Liver (tissue), 9 donors: ENCODE results near the gene TDRD7. TPM values are rescaled to one million over a fixed set of nuclear protein-coding genes. Genes with fewer than 3 reads are reported as not detected.

Experiments
- DNase-seq: peaks from one replicate; pipeline ENCODE4 v3.0.0-alpha.2; 2017; ENCODE audit warnings: low spot score
- H3K27ac ChIP-seq, 2 donors: one replicate each; pipeline ENCODE4 v1.7.0; 2013; ENCODE audit warnings: inconsistent platforms in 2 of 2, low read length in 2 of 2, control low read depth in 1 of 2, low read depth in 1 of 2, mild to moderate bottlenecking in 1 of 2
- H3K27me3 ChIP-seq, 4 donors: one replicate each; pipeline versions ENCODE4 v1.6.1 to v1.7.0; 2013; ENCODE audit warnings: low read length in 3 of 4, inconsistent platforms in 1 of 4, mild to moderate bottlenecking in 1 of 4, moderate library complexity in 1 of 4; ENCODE audit not compliant: control insufficient read depth in 4 of 4, insufficient read depth in 4 of 4
- H3K36me3 ChIP-seq, 4 donors: one replicate each; pipeline versions ENCODE4 v1.6.1 to v1.7.0; 2013; ENCODE audit warnings: low read length in 3 of 4, mild to moderate bottlenecking in 3 of 4, low read depth in 1 of 4, moderate library complexity in 1 of 4; ENCODE audit not compliant: control insufficient read depth in 4 of 4, insufficient read depth in 3 of 4
- H3K4me1 ChIP-seq, 4 donors: one replicate each; pipeline versions ENCODE4 v1.6.1 to v1.7.0; 2013; ENCODE audit warnings: low read length in 3 of 4, mild to moderate bottlenecking in 3 of 4, moderate library complexity in 1 of 4; ENCODE audit not compliant: control insufficient read depth in 4 of 4, insufficient read depth in 4 of 4
- H3K4me3 ChIP-seq, 3 donors: one replicate each; pipeline versions ENCODE4 v1.6.1 to v1.7.0; 2013; ENCODE audit warnings: low read length in 3 of 3, control low read depth in 1 of 3, low read depth in 1 of 3, mild to moderate bottlenecking in 1 of 3
- H3K9ac ChIP-seq, 2 donors: one replicate each; pipeline ENCODE4 v1.7.0; 2013; ENCODE audit warnings: low read length in 2 of 2, mild to moderate bottlenecking in 2 of 2, moderate library complexity in 2 of 2, control low read depth in 1 of 2, low read depth in 1 of 2
- H3K9me3 ChIP-seq, 4 donors: one replicate each; pipeline versions ENCODE4 v1.6.1 to v1.7.0; 2013; ENCODE audit warnings: low read length in 3 of 4; ENCODE audit not compliant: control insufficient read depth in 4 of 4
- CTCF ChIP-seq: fragments of 150-350 bp; IDR thresholded peaks from 2 replicates; pipeline ENCODE4 v1.5.1; 2017; ENCODE audit warnings: improper control_type of control experiment, low read depth, low read length; ENCODE audit not compliant: missing input control
- EGR1 ChIP-seq, 2 donors: IDR thresholded peaks; 2 replicates each; pipeline ENCODE4 v1.6.1; 2016 to 2018; ENCODE audit warnings: antibody characterized with exemption in 2 of 2, low read depth in 2 of 2
- FOXA1 ChIP-seq: IDR thresholded peaks from 2 replicates; pipeline ENCODE4 v1.6.1; 2016; ENCODE audit warnings: antibody characterized with exemption
- FOXA2 ChIP-seq: IDR thresholded peaks from 2 replicates; pipeline ENCODE4 v1.6.1; 2016; ENCODE audit warnings: antibody characterized with exemption
- GABPA ChIP-seq, 2 donors: IDR thresholded peaks in 1 of 2; conservative IDR thresholded peaks in 1 of 2; 2 replicates each; pipeline ENCODE4 v1.6.1; 2016; ENCODE audit warnings: antibody characterized with exemption in 2 of 2, mild to moderate bottlenecking in 1 of 2, moderate library complexity in 1 of 2
- HNF4A ChIP-seq, 2 donors: conservative IDR thresholded peaks; 2 replicates each; pipeline ENCODE4 v1.6.1; 2016; ENCODE audit warnings: antibody characterized with exemption in 2 of 2, mild to moderate bottlenecking in 2 of 2
- HNF4G ChIP-seq: IDR thresholded peaks from 2 replicates; pipeline ENCODE4 v1.6.1; 2016; ENCODE audit warnings: antibody characterized with exemption
- JUND ChIP-seq, 2 donors: IDR thresholded peaks; 2 replicates each; pipeline ENCODE4 v1.6.1; 2016; ENCODE audit warnings: antibody characterized with exemption in 2 of 2
- NR2F2 ChIP-seq: IDR thresholded peaks from 2 replicates; pipeline ENCODE4 v1.6.1; 2016; ENCODE audit warnings: antibody characterized with exemption
- RAD21 ChIP-seq, 2 donors: IDR thresholded peaks; 2 replicates each; pipeline ENCODE4 v1.6.1; 2016; ENCODE audit warnings: antibody characterized with exemption in 2 of 2, mild to moderate bottlenecking in 2 of 2
- REST ChIP-seq: IDR thresholded peaks from 2 replicates; pipeline ENCODE4 v1.6.1; 2016; ENCODE audit warnings: antibody characterized with exemption, mild to moderate bottlenecking
- RXRA ChIP-seq, 2 donors: IDR thresholded peaks; 2 replicates each; pipeline ENCODE4 v1.6.1; 2017 to 2018; ENCODE audit warnings: antibody characterized with exemption in 2 of 2, mild to moderate bottlenecking in 1 of 2
- SP1 ChIP-seq: IDR thresholded peaks from 2 replicates; pipeline ENCODE4 v1.6.1; 2018; ENCODE audit warnings: antibody characterized with exemption, mild to moderate bottlenecking
- TAF1 ChIP-seq: conservative IDR thresholded peaks from 2 replicates; pipeline ENCODE4 v1.6.1; 2016; ENCODE audit warnings: antibody characterized with exemption, mild to moderate bottlenecking
- YY1 ChIP-seq: IDR thresholded peaks from 2 replicates; pipeline ENCODE4 v1.6.1; 2016; ENCODE audit warnings: antibody characterized with exemption, mild to moderate bottlenecking
- WGBS: extraction: QIAGEN DNeasy Blood & Tissue Kit; methylation state at CpG from one replicate; pipeline ENCODE4 v1.1.7; 2013; 5-methylcytosine and 5-hydroxymethylcytosine counted together
- polyA plus RNA-seq, 2 donors: library from polyadenylated mRNA; stranded (reverse) in 1 of 2; unstranded in 1 of 2; fragments of 200-250 nt in 1 of 2; fragments of >200 nt in 1 of 2; fragmentation: Nextera tagmentation in 1 of 2; extraction: Ambion mirVana in 1 of 2; gene quantifications; one replicate each; pipeline versions ENCODE4 v1.2.1 to v1.2.3, GENCODE V29; 2013 to 2015
- total RNA-seq, 2 donors: library from RNA; depleted of rRNA; stranded (reverse); fragments of >200 nt; gene quantifications; one replicate each; pipeline ENCODE4 v1.2.3, GENCODE V29; 2014
- TF ChIP-seq, protein P1 (sequence below): IDR thresholded peaks from 2 replicates; pipeline ENCODE4 v1.6.1; 2016; ENCODE audit warnings: antibody characterized with exemption
- TF ChIP-seq, protein P2 (sequence below): IDR thresholded peaks from 2 replicates; pipeline ENCODE4 v1.6.1; 2016; ENCODE audit warnings: antibody characterized with exemption
- TF ChIP-seq, protein P3 (sequence below): IDR thresholded peaks from 2 replicates; pipeline ENCODE4 v1.6.1; 2016; ENCODE audit warnings: antibody characterized with exemption
- donor health status: healthy.
- donor health status: healthy.
- donor health status: healthy.
- donor health status: healthy.
- donor health status: healthy.

Gene TDRD7
- total and polyA plus RNA-seq, 4 donors = 3.6 to 6.9 (median 5.4) TPM

- TF ChIP-seq REST (no peak), FOXA2 (no peak), RXRA (IDR thresholded peaks at IDR 0.05) (no peak), EGR1 (IDR thresholded peaks at IDR 0.05; ENCODE audit: low read depth in 2 of 2) (no peak)
Observed at GRCh38 chr9:97374811-97375210, 37.1 kb upstream of the TDRD7 start (continued).

DNA sequence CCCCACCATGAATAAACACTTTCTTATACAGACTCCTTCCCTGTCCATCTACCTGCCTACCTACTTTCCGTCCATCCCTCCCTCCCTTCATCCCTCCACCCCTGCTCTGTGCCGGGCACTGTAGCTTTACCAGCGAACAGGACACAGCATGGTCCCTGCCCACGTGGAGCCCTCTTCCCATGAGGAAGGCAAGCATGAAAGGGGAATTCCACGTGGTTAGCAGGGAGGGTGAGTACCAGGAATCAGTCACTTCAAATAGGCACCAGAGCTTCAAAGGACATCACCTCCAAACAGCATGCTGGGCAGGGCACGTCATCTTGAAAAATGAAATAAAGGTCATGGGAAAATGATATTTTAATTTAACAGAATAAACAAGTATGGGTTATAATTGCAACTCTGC lies 35.0 kb upstream of the TDRD7 start:
- Histone ChIP-seq H3K27me3 (no peaks in the 10 kb centered on the region), H3K9ac (no peak overlapping the region), H3K4me1 (peaks cover 0 to 7% (median 4%) of the 10 kb centered on the region in 4 donors), H3K27ac (no peak overlapping the region), H3K36me3 (peaks cover 0 to 2% (median under 1%) of the 10 kb centered on the region in 4 donors), H3K4me3 (no peak overlapping the region), H3K9me3 (no peaks in the 10 kb centered on the region)
- TF ChIP-seq GABPA (IDR thresholded peaks at IDR 0.05 in 1 of 2, conservative IDR thresholded peaks at IDR 0.05 in 1 of 2) (no peak), HNF4A (conservative IDR thresholded peaks at IDR 0.05) (no peak), SP1 (no peak), TAF1 (no peak), NR2F2 (no peak), HNF4G (no peak), JUND (IDR thresholded peaks at IDR 0.05) (no peak), RXRA (IDR thresholded peaks at IDR 0.05) (no peak)
- no peak for DNase-seq
- 82% methylated on average over 6 of the region's 6 CpGs for WGBS

GRCh38 chr9:97382099-97382718 lies 29.7 kb upstream of the TDRD7 start:
- Histone ChIP-seq H3K27ac (peak overlapping the region; percentile 90 to 93), H3K4me3 (peak overlapping the region in 2 of 3 donors; percentile 16 to 54), H3K9ac (peak overlapping the region; percentile 53 to 64), H3K9me3 (no peaks in the 10 kb centered on the region), H3K4me1 (peaks cover 1 to 24% (median 15%) of the 10 kb centered on the region in 4 donors), H3K27me3 (no peaks in the 10 kb centered on the region), H3K36me3 (no peaks in the 10 kb centered on the region)
- DNase-seq = no peak
- 26% methylated on average over 2 of the region's 2 CpGs for WGBS
- TF ChIP-seq, protein P1, sequence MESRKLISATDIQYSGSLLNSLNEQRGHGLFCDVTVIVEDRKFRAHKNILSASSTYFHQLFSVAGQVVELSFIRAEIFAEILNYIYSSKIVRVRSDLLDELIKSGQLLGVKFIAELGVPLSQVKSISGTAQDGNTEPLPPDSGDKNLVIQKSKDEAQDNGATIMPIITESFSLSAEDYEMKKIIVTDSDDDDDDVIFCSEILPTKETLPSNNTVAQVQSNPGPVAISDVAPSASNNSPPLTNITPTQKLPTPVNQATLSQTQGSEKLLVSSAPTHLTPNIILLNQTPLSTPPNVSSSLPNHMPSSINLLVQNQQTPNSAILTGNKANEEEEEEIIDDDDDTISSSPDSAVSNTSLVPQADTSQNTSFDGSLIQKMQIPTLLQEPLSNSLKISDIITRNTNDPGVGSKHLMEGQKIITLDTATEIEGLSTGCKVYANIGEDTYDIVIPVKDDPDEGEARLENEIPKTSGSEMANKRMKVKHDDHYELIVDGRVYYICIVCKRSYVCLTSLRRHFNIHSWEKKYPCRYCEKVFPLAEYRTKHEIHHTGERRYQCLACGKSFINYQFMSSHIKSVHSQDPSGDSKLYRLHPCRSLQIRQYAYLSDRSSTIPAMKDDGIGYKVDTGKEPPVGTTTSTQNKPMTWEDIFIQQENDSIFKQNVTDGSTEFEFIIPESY = no peak
- TF ChIP-seq NR2F2 = peak; percentile 49
- TF ChIP-seq EGR1 (IDR thresholded peaks at IDR 0.05; ENCODE audit: low read depth in 2 of 2) = no peak
- TF ChIP-seq, protein P2, sequence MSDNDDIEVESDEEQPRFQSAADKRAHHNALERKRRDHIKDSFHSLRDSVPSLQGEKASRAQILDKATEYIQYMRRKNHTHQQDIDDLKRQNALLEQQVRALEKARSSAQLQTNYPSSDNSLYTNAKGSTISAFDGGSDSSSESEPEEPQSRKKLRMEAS = no peak
- TF ChIP-seq GABPA (IDR thresholded peaks at IDR 0.05 in 1 of 2, conservative IDR thresholded peaks at IDR 0.05 in 1 of 2) = no peak
- TF ChIP-seq YY1 = peak; percentile 67
- peak; percentile 11 to 47 for TF ChIP-seq RAD21 (IDR thresholded peaks at IDR 0.05)
- peak; percentile 71 to 84 for TF ChIP-seq HNF4A (conservative IDR thresholded peaks at IDR 0.05)
- no peak for TF ChIP-seq CTCF
- peak; percentile 83 for TF ChIP-seq SP1
- TF ChIP-seq FOXA1 = no peak
- peak; percentile 63 to 78 for TF ChIP-seq RXRA (IDR thresholded peaks at IDR 0.05)
- peak in 1 of 2 donors; percentile 77 for TF ChIP-seq JUND (IDR thresholded peaks at IDR 0.05)
- TF ChIP-seq REST = peak; percentile 88
- TF ChIP-seq TAF1 = no peak
- TF ChIP-seq HNF4G = peak; percentile 29
- TF ChIP-seq FOXA2 = peak; percentile 12
- TF ChIP-seq, protein P3, sequence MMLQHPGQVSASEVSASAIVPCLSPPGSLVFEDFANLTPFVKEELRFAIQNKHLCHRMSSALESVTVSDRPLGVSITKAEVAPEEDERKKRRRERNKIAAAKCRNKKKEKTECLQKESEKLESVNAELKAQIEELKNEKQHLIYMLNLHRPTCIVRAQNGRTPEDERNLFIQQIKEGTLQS = no peak
